Mucosa of stomach (tissue), 1 donor: ENCODE measurements around the gene PRSS23.

ENCODE experiments used
- H3K27me3 ChIP-seq: one replicate; pipeline ENCODE4 v1.7.0; 2013; ENCODE audit warnings: mild to moderate bottlenecking, low read length; ENCODE audit not compliant: control insufficient read depth, insufficient read depth
- H3K36me3 ChIP-seq: one replicate; pipeline ENCODE4 v1.7.0; 2013; ENCODE audit warnings: low read length; ENCODE audit not compliant: control insufficient read depth, insufficient read depth
- H3K4me1 ChIP-seq: one replicate; pipeline ENCODE4 v1.7.0; 2013; ENCODE audit warnings: mild to moderate bottlenecking, low read length; ENCODE audit not compliant: control insufficient read depth, insufficient read depth
- H3K4me3 ChIP-seq: one replicate; pipeline ENCODE4 v1.7.0; 2013; ENCODE audit warnings: low read length
- H3K9ac ChIP-seq: one replicate; pipeline ENCODE4 v1.7.0; 2013; ENCODE audit warnings: mild to moderate bottlenecking, low read length, moderate library complexity
- H3K9me3 ChIP-seq: one replicate; pipeline ENCODE4 v1.7.0; 2013; ENCODE audit warnings: mild to moderate bottlenecking, low read length, moderate library complexity; ENCODE audit not compliant: control insufficient read depth
- donor health status: Pancreatic carcinoma.

PRSS23 gene

GRCh38 chr11:86804951-86805350 lies 4.6 kb downstream of the PRSS23 start:
- H3K4me1 ChIP-seq: peaks cover 23% of the 10 kb centered on the region
- no peaks in the 10 kb centered on the region for H3K9me3 ChIP-seq
- H3K27me3 ChIP-seq: no peaks in the 10 kb centered on the region
- no peaks in the 10 kb centered on the region for H3K36me3 ChIP-seq
- no peak overlapping the region for H3K4me3 ChIP-seq
- H3K9ac ChIP-seq: no peak overlapping the region

DNA sequence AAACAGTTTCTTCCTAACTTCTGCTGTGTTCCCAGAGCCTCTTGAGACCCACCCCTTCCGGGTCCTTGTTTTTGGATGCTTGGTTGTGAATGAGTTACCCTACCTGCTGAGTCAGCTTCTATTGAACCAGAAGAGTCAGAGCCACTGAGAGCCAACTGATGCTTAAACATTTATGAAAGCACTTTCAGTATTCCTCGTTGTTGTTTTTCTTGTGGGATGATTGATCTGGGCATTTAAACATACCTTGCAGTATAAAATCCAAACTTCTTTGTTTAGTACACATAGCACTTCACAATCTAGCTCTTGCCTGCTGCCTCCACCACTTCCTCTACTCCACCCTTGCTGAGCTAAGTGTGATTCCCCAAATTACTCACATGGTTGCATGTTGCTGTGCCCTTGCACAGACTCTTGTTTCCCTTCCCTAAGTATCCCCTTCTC lies 5.5 kb downstream of the PRSS23 start:
- Histone ChIP-seq H3K27me3 (no peaks in the 10 kb centered on the region), H3K9me3 (no peaks in the 10 kb centered on the region), H3K36me3 (no peaks in the 10 kb centered on the region), H3K4me1 (peaks cover 20% of the 10 kb centered on the region), H3K4me3 (no peak overlapping the region), H3K9ac (no peak overlapping the region)

GRCh38 chr11:86806903-86807302 lies 6.6 kb downstream of the PRSS23 start:
- peaks cover 18% of the 10 kb centered on the region for H3K4me1 ChIP-seq
- H3K9me3 ChIP-seq: no peaks in the 10 kb centered on the region
- H3K36me3 ChIP-seq: no peaks in the 10 kb centered on the region

GRCh38 chr11:86807360-86807759 lies 7.0 kb downstream of the PRSS23 start:
- no peak overlapping the region for H3K9ac ChIP-seq
- H3K27me3 ChIP-seq: no peaks in the 10 kb centered on the region
- H3K4me1 ChIP-seq: peaks cover 23% of the 10 kb centered on the region
- H3K36me3 ChIP-seq: no peaks in the 10 kb centered on the region
- no peak overlapping the region for H3K4me3 ChIP-seq
- H3K9me3 ChIP-seq: no peaks in the 10 kb centered on the region

More at GRCh38 chr11:86806903-86807302, 6.6 kb downstream of the PRSS23 start:
- Histone ChIP-seq H3K9ac (no peak overlapping the region), H3K27me3 (no peaks in the 10 kb centered on the region), H3K4me3 (no peak overlapping the region)

DNA sequence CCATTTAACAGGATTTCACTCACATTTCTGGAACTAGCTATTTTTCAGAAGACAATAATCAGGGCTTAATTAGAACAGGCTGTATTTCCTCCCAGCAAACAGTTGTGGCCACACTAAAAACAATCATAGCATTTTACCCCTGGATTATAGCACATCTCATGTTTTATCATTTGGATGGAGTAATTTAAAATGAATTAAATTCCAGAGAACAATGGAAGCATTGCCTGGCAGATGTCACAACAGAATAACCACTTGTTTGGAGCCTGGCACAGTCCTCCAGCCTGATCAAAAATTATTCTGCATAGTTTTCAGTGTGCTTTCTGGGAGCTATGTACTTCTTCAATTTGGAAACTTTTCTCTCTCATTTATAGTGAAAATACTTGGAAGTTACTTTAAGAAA lies 9.2 kb downstream of the PRSS23 start:
- H3K9ac ChIP-seq: no peak overlapping the region
- H3K4me1 ChIP-seq: peaks cover 34% of the 10 kb centered on the region
- no peaks in the 10 kb centered on the region for H3K27me3 ChIP-seq
- H3K9me3 ChIP-seq: no peaks in the 10 kb centered on the region
- H3K36me3 ChIP-seq: no peaks in the 10 kb centered on the region
- H3K4me3 ChIP-seq: no peak overlapping the region

DNA sequence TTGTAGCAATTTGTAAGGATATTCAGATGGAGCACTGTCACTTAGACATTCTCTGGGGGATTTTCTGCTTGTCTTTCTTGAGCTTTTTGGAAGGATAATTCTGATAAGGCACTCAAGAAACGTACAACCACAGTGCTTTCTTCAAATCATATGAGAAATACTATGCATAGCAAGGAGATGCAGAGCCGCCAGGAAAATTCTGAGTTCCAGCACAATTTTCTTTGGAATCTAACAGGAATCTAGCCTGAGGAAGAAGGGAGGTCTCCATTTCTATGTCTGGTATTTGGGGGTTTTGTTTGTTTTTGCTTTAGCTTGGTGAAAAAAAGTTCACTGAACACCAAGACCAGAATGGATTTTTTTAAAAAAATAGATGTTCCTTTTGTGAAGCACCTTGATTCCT lies 9.9 kb downstream of the PRSS23 start:
- H3K27me3 ChIP-seq: no peaks in the 10 kb centered on the region
- H3K9ac ChIP-seq: no peak overlapping the region
- H3K36me3 ChIP-seq: no peaks in the 10 kb centered on the region
- H3K9me3 ChIP-seq: no peaks in the 10 kb centered on the region
- H3K4me1 ChIP-seq: peaks cover 32% of the 10 kb centered on the region
- no peak overlapping the region for H3K4me3 ChIP-seq

- no peaks in the 10 kb centered on the region for H3K27me3 ChIP-seq
- H3K4me3 ChIP-seq: no peak overlapping the region
- H3K4me1 ChIP-seq: peaks cover 22% of the 10 kb centered on the region
- no peaks in the 10 kb centered on the region for H3K36me3 ChIP-seq
- no peaks in the 10 kb centered on the region for H3K9me3 ChIP-seq
- no peak overlapping the region for H3K9ac ChIP-seq
These were observed 11.4 kb downstream of the PRSS23 start for GRCh38 chr11:86811637-86812321.

DNA sequence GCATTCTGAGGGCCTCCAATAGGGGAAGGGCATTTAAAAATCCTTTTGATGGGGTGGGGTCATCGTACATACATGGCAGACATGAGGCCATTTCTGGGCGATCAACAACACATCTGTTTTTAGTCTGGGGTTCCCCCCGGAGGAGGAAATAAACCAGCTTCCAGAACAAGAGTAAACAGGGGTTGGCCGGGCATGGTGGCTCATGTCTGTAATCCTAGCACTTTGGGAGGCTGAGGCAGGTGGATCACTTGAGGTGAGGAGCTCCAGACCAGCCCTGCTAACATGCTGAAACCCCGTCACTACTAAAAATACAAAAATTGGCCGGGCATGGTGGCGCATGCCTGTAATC lies 12.0 kb downstream of the PRSS23 start:
- Histone ChIP-seq H3K9ac (no peak overlapping the region), H3K4me1 (peaks cover 22% of the 10 kb centered on the region), H3K9me3 (no peaks in the 10 kb centered on the region), H3K36me3 (no peaks in the 10 kb centered on the region), H3K27me3 (no peaks in the 10 kb centered on the region), H3K4me3 (no peak overlapping the region)

DNA sequence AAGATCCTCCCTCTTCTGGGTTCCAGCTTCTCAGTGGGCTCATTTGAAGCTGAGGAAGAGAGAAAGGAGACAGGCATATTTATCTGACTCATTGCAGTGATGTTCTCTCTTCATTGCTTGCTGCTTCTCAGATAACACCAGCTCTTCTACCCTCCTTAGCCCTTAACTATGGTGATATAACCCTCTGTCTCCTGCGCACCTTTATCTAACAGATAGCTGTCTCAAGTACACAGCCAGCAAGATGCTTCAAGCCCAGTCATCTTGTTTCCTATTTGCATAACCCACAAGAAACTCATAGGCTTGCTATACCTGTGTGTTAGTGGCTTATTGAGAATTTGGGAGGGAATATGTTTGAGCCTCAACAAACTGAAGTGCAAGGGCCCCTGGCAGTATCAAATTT lies 12.6 kb downstream of the PRSS23 start:
- H3K9me3 ChIP-seq: no peaks in the 10 kb centered on the region
- H3K27me3 ChIP-seq: no peaks in the 10 kb centered on the region
- no peaks in the 10 kb centered on the region for H3K36me3 ChIP-seq
- H3K4me1 ChIP-seq: peaks cover 22% of the 10 kb centered on the region
- H3K4me3 ChIP-seq: no peak overlapping the region
- no peak overlapping the region for H3K9ac ChIP-seq

- Histone ChIP-seq H3K4me3 (no peak overlapping the region), H3K9me3 (no peaks in the 10 kb centered on the region), H3K27me3 (no peaks in the 10 kb centered on the region), H3K4me1 (peaks cover 22% of the 10 kb centered on the region), H3K36me3 (no peaks in the 10 kb centered on the region), H3K9ac (no peak overlapping the region)
These were observed 14.4 kb downstream of the PRSS23 start for GRCh38 chr11:86814775-86815174.

DNA sequence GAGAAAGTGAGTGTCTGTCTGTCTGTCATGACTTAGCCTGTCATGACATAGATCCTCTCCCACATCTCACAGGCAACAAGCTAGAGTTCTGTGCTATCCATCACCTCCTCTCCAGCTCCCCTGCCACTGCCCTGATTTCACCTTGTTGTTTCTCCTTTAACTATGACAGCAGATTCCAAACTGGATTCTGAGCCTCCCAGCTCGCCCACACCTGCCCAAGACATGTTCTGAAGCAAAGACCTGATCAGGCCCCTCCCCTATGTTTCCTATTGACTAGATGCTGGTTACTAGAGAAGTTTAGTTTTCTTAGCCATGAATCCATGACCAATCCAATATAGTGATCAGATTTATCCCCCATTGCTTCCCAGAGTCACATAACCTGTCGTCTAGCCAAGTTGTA lies 15.4 kb downstream of the PRSS23 start:
- H3K4me1 ChIP-seq: peaks cover 22% of the 10 kb centered on the region
- H3K9me3 ChIP-seq: no peaks in the 10 kb centered on the region
- H3K9ac ChIP-seq: no peak overlapping the region
- H3K36me3 ChIP-seq: no peaks in the 10 kb centered on the region
- H3K27me3 ChIP-seq: no peaks in the 10 kb centered on the region
- no peak overlapping the region for H3K4me3 ChIP-seq

DNA sequence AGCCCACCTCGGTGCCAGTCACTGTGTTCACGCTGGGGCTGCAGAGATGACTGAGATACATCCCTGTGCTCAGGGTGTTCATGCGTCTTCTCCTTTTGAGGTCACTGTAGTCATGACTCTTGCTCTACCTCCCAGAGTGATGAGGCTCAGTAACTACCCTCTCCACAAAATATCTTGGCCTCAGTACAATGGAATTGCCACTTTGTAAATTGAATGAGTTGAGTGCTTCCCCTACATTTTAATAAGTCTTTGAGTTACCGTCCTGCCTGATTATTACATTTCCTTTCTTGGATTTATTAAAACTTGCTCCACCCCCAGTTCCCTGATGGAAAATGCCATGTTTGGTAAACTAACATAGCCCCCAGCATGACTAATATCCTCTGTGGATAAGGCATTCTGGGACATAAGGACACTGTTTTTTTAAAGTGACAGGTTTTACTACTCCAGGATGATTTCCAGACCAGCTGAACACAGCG lies 15.9 kb downstream of the PRSS23 start:
- Histone ChIP-seq H3K9ac (no peak overlapping the region), H3K36me3 (no peaks in the 10 kb centered on the region), H3K27me3 (no peaks in the 10 kb centered on the region), H3K9me3 (no peaks in the 10 kb centered on the region), H3K4me3 (no peak overlapping the region), H3K4me1 (peaks cover 22% of the 10 kb centered on the region)
